COR-L47 (cell line): ENCODE measurements around the gene DONSON.
"Not testable (repeated sequence)": the region's sequence is repeated elsewhere in the genome, so short reads cannot be mapped to it uniquely, and the experiment has no call there.

Experiments used
- DNase-seq: peaks from one replicate; lab custom pipeline; 2025; lab: John Stamatoyannopoulos, UW

Gene DONSON, protein sequence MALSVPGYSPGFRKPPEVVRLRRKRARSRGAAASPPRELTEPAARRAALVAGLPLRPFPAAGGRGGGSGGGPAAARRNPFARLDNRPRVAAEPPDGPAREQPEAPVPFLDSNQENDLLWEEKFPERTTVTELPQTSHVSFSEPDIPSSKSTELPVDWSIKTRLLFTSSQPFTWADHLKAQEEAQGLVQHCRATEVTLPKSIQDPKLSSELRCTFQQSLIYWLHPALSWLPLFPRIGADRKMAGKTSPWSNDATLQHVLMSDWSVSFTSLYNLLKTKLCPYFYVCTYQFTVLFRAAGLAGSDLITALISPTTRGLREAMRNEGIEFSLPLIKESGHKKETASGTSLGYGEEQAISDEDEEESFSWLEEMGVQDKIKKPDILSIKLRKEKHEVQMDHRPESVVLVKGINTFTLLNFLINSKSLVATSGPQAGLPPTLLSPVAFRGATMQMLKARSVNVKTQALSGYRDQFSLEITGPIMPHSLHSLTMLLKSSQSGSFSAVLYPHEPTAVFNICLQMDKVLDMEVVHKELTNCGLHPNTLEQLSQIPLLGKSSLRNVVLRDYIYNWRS

DNA sequence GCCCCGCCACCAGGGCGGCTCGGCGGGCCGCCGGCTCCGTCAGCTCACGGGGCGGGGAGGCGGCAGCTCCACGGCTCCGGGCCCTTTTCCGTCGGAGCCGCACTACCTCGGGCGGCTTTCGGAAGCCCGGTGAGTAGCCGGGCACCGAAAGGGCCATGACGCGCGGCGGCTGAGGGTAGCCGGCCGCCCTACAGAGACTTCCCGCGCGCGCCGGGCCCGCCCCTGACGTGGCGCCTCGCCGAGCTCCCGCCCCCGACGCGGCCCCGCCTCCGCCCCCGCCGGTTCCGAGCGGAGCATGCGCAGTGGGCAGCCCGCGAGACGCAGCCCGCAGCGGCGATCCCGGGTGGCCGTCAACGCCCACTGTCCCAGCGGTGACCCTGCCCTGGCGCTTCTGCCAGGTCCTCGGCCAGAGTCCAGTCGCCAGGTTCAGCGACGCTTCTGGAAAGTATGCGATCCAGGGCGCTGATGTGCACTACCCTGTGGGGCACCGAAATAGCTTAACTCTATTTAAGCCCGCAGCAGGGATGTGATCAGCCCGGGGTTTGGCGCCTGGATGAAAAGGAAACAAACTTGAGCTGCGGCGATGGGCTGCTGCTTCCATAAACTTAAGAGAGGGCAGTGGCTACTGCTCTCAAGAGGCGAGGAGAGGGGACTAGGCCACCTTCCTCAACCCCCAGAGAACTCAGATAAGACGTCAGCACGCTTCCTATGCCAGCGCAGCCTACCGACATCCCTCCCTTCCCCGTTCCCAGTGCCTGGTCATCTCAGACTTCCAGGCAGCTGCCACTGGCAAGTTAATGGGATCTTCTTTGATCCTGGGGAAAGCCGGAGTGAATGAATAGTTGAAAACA is at the start of gene DONSON:
Gene DONSON (minus strand): TSS at position 200 of the 851 bp plus-strand sequence. CDS start 43 bp downstream, at position 157.
- peak; percentile 81 for DNase-seq

DNA sequence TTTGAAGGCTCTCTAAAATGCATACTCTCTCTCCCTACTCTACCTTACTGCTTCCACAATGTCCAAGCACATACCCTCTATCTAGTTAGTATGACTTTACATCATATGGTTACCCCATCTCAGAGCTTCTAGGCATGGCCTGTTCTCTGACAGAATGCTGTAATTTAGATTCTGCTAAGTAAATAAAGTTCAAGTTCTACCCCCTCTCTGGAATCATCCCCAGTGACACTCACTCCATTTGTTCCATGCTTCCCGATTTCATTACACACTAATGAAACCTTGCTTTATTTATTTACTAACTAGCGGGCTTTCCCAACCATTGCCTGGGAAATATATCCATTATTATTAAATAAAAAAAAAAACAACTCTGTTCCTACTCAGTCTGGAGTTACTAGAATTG is 45.8 kb upstream of the DONSON start:
- no peak for DNase-seq

DNA sequence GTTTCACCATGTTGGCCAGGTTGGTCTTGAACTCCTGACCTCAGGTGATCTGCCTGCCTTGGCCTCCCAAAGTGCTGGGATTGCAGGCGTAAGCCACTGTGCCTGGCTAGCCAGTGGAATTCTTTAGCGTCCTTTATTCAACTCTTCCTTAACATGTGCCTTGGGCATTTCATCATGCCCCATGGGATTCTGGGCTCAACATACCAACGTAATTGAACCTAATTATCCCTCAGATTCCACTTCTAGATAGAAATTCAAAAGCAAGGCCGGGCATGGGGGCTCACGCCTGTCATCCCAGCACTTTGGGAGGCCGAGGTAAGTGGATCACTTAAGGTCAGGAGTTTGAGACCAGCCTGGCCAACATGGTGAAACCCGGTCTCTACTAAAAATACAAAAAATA is 37.7 kb upstream of the DONSON start:
- not testable (repeated sequence) for DNase-seq

DNA sequence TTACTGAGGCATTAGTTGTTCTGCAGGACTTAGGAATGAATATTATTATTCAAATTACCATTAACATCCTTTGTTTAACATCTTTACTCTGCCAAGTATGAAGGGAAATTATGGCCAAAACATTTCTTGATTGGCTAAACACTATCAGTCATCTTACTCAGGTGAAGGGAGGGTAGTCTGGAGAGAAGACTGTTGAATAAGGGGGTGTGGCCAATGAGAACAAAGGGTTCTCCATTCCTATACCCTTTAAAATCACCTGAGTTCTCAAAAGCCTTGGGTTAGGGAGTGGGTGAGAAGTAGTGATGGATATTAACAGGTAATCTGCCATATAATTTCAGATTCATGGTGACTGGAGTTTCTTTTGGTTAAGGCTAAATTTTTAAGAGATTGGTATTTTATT is 33.8 kb upstream of the DONSON start:
- DNase-seq, result no peak

DNA sequence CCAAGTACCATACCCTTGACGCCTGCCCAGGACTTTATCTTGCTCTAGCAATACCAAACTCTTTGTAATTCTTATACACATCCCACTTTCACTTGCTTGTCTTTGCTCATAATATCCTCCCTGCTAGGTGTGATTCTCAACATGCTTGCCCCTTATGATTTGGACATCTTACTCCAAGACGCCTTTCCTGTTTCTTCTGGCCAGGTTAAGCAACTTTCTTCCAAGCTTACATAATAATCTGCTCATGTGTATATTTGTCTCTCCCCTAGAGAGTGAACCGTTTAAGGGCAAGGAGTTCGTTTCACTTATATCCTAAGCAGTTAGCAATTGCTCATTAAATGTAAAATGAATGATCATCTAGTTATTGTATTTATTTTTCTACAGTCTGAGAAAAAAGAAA is 31.2 kb upstream of the DONSON start:
- DNase-seq, result no peak

DNA sequence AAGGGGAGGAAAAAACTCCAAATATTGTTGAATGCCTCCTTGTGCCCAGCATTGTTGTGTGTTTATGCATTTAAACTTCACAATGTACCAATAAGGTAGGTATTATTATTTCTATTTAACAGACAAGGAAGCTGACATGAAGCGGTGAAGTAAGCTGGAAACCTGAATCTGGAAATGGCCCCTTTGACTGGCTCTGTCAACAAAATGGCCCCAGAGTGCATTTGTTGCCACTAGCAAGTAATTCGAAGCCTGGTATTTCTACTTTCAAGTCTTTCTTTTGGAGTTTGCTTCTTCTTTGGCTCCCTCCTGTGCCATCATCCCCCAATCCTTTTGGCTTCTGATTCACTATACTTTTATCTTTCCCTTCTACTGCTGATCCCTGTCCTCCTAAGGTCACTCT is 29.9 kb upstream of the DONSON start:
- no peak for DNase-seq

DNA sequence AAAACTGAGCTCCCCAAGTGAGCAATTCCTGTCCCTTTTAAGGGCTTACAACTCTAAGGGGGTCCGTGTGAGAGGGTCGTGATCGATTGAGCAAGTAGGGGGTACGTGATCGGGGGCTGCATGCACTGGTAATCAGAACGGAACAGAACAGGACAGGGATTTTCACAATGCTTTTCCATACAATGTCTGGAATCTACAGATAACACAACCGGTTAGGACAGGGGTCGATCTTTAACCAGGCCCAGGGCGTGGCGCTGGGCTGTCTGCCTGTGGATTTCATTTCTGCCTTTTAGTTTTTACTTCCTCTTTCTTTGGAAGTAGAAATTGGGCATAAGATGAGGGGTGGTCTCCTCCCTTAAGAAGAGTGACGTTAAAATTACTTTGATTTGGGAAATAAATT is 29.1 kb upstream of the DONSON start:
- DNase-seq, result not testable (repeated sequence)

DNA sequence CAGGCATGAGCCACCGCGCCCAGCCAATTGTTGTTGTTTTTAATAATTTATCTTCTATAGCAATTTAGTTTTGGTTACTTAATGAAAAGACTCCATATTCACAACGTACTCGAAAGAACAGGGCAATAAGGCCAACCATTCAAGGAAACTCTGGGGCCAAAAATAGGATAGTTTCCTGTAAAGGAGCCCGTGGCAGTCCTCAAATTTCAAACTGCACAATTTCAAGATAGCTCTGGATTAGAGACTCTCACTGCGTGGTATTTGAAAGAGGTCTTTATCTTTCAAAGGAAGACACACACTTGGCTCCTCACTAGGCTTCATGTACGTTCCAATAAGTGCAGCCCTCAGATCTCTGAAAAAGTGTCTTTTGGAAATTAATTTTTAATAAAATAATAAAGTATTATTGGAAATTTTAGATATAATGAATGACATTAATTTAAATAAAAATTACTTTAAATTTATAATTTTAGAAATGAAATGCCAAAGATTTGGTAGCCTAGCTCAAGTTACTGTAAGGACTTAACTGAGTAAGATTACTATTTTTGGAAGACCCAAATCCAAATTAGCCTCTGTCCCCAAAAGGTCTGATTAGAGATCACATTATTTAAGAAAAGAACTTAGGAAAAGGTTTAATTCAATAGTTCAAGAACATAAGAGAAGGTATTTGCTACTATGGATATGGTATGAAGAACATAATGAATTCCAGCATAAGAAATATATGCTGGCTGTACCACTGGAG is 22.7 kb upstream of the DONSON start:
- DNase-seq, result no peak

DNA sequence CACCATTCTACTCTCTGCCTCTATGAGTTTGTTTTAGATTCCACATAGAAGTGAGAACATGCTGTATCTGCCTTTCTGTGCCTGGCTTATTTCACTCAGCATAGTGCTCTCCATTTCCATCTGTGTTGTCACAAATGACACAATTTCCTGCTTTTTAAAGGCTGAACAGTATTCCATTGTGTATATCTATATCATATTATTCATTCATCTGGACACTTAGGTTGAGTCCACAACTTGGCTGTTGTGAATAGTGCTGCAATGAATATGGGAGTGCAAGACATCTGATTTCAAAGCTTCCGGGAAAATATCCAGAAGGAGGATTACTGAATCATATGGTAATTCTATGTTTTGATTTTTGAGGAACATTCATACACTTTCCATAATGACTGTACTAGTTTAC is 20.1 kb upstream of the DONSON start:
- no peak for DNase-seq

DNA sequence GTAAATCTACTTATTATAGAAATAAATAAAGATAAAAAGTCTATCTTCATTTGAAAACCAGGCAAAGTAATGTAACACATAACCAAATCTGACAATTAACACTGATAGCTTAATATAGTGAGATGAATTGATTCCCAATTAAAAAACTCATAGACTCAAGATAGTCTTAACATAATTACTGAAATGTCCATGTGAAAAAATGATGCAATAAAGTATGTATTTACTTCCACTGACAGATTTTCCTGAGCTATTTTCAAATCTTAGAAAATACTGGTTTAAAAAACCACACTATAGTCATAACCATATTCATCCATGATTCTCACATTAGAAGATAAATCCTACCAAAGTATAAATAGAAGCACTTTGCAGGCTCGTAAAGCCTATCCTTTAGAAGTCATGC is 9.6 kb upstream of the DONSON start:
- DNase-seq, result no peak

DNA sequence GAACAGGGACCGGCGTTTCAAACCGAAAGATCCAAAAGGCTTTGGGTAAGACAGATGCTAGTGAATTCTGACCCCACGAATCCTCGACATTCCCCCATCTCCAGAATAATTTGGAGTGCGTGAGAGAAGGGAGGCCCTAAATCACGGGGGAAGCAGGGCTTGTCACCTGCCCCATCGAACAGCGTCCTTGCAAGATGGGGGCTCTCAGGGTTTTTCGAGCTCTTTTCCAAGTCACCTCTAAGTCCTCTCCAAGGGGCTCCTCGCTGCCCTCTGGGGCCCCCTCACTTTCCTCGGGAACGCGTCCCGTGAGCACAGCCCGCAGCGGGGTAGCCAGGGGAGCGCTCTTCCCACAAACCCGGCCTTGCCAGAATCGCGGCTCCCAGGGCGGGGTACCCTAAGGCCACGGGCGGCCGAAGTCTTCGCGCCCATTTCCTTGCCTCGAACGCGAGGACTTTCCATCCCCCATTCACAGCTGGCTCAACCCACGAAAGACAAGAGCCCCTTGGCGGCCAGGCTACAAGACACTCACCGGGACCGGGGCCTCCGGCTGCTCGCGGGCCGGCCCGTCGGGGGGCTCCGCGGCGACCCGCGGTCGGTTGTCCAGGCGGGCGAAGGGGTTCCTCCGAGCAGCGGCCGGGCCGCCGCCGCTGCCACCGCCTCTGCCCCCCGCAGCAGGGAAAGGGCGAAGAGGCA is 546 bp downstream of the DONSON start:
- DNase-seq, result peak; percentile 57

DNA sequence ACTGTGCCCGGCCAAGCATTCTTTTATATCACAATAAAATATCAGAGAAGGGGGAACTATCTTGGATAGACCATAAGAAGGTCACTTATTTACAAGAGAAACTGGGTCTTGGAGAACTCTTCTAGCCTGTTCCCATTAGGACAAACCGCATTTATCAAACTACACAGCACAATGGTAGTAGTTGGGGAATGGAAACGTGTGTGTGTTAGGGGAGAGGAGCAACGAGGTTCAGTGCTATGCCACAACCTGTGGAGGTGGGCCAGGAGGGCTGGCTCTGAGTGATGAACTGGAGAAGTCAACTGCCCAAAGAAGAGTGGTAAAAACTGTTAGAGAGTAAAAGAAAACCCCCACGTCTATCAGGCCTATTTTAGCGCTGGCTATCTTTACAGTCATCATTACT is 1.6 kb downstream of the DONSON start:
- no peak for DNase-seq

DNA sequence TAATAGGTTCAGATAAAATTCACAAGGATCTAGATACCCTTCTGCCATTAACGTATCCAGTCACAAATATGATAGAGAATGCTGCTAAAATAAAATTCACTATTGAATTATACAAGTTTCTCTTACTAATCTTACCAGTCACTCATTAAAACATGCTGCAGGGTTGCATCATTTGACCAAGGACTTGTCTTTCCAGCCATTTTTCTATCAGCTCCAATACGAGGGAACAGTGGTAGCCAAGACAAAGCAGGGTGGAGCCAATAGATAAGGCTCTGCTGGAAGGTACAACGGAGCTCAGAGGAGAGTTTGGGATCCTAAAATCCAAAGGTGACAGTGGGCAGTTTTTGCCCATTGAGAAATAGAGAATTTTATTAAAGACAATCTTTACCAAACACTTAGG is 4.0 kb downstream of the DONSON start:
- DNase-seq, result no peak

DNA sequence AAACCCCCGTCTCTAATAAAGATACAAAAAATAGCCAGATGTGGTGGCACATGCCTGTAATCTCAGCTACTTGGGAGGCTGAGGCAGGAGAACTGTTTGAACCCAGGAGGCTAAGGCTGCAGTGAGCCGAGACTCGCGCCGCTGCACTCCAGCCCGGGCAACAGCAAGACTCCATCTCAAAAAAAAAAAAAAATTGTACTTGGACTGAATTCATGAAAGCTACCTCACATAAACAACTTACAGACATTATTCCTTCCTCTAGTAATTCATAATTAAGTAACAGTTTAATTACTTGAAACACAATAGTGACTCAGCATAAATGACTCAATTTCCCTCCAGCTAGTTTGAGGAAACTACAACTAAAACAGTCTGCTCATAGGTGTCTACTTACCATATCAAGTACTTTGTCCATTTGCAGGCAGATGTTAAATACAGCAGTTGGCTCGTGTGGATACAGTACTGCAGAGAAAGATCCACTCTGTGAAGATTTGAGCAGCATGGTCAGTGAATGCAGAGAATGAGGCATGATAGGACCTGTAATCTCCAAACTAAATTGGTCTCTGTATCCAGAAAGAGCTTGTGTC is 9.4 kb downstream of the DONSON start:
- DNase-seq, result no peak

DNA sequence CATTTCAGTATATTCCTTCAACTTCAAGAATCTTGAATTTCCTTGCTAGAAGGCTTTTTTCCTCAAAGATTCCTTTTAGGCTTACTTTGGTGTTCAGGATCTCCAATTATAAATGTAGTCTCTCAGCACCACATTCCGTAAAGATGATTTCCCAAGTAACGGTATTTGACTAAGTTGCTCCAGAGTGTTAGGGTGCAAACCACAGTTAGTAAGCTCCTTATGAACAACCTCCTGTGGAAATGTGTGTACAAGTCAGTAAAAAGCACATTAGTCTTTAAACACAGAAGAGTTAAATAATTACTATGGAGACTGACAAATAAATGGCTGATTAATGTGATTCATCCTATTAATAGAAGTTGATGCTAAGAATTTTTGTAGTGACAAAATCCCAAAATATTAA is 10.3 kb downstream of the DONSON start:
- no peak for DNase-seq

DNA sequence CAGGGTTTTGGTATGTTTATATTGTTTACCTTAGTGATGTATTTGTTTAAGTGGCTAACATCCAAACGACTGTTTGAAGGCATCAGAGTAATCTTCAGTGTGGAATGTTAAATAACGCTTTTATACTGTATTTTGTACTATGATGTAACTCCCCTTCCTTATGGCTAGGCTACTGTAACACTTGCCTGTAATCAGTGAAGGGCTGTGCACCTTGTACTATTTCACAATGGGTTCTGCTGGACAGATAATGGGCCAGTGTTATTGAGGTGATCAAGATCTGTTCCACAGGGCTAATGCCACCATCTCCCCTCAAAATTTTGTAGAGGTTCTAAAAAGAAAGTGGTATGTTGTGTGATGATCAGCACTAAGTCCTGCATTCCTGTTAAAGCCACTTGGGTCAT is 11.7 kb downstream of the DONSON start:
- DNase-seq, result not testable (repeated sequence)

DNA sequence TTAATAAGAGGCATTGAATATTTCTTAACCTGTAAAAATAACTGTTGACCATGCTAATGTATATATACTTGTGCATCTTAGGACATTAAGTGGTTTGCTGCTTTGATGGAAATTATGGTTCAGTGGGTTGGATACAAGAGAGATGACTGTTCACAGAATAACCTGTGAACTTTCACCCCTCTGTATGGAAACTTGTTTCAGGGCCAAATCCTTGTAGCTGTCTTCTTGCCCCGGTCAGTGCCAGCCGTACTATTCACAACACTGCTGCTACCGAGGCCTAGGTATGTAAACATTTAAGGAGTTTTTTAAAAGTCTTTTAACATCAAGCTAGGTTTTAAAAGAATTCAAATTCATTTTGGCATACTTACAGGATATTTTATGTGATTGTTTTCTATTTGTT is 16.1 kb downstream of the DONSON start:
- no peak for DNase-seq

DNA sequence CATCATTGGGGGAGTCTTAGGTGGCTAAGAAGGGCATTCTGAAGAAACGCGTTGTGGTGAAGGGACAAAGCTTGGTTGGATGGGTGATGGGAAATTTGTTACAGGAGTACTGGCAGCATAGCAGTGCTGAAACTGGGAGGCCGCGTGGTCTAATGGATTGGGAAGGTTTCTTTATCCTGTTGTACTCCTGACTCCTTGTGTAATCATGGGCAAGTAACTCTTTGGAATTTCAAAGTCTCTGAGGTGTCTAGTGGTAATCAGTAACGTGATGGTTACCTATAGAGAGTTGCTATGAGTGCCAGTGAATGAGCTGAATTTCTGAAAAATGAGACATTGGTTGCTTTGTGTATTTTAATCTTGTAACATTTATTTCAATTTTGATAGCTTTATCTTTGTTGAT is 18.5 kb downstream of the DONSON start:
- no peak for DNase-seq

DNA sequence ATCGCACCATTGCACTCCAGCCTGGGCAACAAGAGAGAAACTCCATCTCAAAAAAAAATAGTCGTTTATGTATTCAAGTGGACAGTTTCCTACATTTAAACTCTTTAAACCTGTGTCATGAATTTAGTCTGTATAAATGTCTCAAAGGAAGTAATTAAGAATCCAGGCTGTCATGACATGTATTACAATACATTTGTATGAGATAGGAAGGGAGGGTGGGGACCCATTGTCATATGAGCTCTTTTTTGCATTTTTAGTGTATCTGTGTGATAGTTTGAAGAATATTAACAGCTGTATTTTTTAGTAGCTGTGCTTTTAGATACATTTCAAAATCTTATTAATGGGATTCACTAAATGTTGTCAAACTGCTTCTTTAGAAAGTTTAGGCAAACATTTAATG is 20.0 kb downstream of the DONSON start:
- no peak for DNase-seq

DNA sequence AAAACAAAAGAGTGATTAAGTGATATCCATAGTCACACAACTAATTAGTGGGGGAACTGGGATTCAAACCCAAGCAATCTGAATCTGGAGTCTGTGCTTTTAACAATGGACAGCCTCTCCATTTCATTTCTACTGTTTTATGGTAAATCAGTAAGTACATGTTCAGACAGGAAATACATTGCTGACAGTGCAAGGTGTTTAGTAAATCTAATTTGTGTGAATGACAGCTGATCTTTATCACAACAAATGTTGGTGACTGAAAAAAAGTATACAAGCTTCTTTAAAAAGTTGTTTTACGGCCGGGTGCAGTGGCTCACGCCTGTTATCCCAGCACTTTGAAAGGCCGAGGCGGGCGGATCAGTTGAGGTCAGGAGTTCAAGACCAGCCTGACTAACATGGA is 20.6 kb downstream of the DONSON start:
- no peak for DNase-seq

DNA sequence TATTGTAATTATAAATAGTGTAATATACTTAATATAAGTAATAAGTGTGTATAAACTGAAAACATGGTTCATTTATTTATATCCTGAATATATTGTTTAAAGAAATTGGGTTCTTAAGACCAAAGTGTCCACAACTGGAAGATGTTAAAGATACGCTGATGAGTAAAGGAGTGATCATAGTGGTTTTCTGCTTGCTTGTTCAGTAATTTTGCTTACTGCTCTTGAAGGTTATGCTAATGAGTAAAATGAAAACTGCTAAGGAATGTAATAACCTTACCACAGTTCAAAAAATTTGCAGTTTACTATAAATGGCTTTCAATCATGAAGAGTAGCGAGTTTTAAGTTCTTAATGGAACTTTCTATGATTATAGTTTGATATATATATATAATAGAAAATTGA is 22.0 kb downstream of the DONSON start:
- no peak for DNase-seq
